GM12864 (cell line): ENCODE measurements around the gene TRABD2A.

Experiments
- DNase-seq: peaks from one replicate; pipeline ENCODE4 v3.0.0-alpha.2; 2011; ENCODE audit warnings: low read depth
- H3K4me3 ChIP-seq: 2 replicates; pipeline ENCODE4 v1.5.1; 2011; ENCODE audit warnings: mild to moderate bottlenecking, low read depth, low read length, control low read depth
- TF ChIP-seq, protein P1 (sequence below): IDR thresholded peaks from 2 replicates; pipeline ENCODE4 v1.5.1; 2011; ENCODE audit warnings: low read depth, mild to moderate bottlenecking, moderate library complexity, low read length, control low read depth, inconsistent platforms; ENCODE audit errors: missing control alignments

The TRABD2A gene

GRCh38 chr2:84886791-84887190 lies 5.9 kb upstream of the TRABD2A start:
- TF ChIP-seq, protein P1, sequence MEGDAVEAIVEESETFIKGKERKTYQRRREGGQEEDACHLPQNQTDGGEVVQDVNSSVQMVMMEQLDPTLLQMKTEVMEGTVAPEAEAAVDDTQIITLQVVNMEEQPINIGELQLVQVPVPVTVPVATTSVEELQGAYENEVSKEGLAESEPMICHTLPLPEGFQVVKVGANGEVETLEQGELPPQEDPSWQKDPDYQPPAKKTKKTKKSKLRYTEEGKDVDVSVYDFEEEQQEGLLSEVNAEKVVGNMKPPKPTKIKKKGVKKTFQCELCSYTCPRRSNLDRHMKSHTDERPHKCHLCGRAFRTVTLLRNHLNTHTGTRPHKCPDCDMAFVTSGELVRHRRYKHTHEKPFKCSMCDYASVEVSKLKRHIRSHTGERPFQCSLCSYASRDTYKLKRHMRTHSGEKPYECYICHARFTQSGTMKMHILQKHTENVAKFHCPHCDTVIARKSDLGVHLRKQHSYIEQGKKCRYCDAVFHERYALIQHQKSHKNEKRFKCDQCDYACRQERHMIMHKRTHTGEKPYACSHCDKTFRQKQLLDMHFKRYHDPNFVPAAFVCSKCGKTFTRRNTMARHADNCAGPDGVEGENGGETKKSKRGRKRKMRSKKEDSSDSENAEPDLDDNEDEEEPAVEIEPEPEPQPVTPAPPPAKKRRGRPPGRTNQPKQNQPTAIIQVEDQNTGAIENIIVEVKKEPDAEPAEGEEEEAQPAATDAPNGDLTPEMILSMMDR, result no peak
- H3K4me3 ChIP-seq, result no peak overlapping the region
- no peak for DNase-seq

DNA sequence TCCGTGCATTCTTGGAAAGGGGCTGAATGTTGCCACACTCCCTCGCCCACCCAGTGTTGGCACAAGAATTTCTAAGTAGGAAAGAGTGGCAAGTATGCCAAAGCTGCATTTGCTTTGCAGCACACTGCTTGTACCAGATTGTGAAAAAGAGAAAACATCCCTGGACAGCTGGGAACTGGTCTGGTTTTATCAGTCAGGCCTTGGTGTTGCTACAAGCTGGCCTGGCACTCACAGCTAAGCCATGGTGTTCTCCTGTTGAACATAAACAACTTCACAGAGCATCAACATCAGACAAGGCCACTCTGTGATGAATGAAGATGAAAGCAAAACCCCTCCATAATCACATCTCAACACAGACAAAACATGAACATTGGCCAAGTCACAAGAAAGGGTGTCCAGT lies 4.2 kb upstream of the TRABD2A start:
- DNase-seq, result no peak
- TF ChIP-seq, protein P1, result no peak
- no peak overlapping the region for H3K4me3 ChIP-seq

GRCh38 chr2:84884449-84884848 lies 3.6 kb upstream of the TRABD2A start:
- no peak for DNase-seq
- TF ChIP-seq, protein P1, result no peak
- no peak overlapping the region for H3K4me3 ChIP-seq

GRCh38 chr2:84882775-84883550 lies 2.1 kb upstream of the TRABD2A start:
- H3K4me3 ChIP-seq, result no peak overlapping the region
- TF ChIP-seq, protein P1, result no peak
- no peak for DNase-seq

DNA sequence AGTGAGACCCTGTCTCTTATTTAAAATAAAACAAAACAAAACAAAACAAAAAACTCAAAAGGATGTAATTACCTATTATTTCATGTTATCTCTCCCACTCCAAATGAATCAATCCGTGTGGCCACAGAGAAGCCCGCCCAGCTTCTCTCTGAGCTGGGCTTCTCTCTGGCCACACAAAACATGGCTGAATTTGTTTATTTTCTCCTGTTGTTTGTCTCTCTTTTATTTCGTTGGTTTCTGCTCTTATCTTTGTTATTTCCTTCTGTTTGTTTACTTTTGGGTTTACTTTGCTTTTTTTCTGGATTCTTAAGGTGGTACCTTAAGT lies 1.5 kb upstream of the TRABD2A start:
- no peak overlapping the region; the same call in 1 of the 2 replicates for H3K4me3 ChIP-seq
- TF ChIP-seq, protein P1, result no peak
- DNase-seq, result no peak

DNA sequence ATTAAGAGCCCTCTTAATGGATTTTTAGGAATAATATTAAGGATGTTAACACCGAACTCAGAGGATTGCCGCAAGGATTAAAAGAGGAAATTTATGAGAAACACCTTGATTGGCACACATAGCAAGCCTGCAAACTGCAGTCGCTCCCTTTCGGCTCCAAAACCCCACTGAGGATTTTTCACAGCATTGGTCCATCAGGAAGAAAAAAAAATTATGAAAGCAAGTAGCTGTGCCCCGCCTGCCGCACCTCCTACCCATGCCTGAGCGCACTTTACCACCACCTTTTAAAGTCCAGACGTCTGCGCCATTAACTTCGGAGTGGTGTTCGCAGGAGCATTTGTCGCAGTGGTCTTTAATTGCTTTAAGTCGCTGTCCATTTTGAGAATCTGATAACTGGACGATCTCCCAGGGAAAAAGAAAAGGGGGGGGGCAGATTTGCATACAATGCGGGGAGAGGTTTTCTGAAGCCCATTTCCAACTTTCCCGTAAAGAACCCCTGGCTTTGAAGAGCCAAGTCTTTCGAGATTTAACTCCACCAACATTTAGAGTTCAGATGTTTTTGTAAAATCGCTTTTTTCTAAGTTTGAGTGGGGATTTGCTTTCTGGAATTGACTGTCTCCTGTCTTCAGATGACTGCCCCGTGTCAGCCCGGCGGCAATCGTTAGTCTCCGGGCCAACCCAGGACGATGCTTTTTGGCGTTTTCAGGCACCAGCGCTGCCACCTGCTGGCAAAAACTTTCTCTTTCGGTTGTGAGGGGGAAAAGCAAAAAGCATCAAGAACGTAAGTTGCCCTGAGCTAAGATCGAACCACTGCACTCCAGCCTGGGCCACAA lies 913 bp upstream of the TRABD2A start:
- peak; percentile 56 for DNase-seq
- TF ChIP-seq, protein P1, result peak; percentile 64
- peak overlapping the region; percentile 55 for H3K4me3 ChIP-seq

- H3K4me3 ChIP-seq, result peak overlapping the region; percentile 55
- DNase-seq, result no peak
- TF ChIP-seq, protein P1, result no peak
Measured at GRCh38 chr2:84880395-84880644, 564 bp downstream of the TRABD2A start.
